HG02973 (cell line): Measurements from ENCODE around the gene RYR2.

Experiments
- ATAC-seq: cut with Tn5 transposase; IDR thresholded peaks from one replicate; pipeline ENCODE4 v1.9.1; 2021; ENCODE audit warnings: moderate library complexity; ENCODE audit not compliant: unreplicated experiment

The RYR2 gene

DNA sequence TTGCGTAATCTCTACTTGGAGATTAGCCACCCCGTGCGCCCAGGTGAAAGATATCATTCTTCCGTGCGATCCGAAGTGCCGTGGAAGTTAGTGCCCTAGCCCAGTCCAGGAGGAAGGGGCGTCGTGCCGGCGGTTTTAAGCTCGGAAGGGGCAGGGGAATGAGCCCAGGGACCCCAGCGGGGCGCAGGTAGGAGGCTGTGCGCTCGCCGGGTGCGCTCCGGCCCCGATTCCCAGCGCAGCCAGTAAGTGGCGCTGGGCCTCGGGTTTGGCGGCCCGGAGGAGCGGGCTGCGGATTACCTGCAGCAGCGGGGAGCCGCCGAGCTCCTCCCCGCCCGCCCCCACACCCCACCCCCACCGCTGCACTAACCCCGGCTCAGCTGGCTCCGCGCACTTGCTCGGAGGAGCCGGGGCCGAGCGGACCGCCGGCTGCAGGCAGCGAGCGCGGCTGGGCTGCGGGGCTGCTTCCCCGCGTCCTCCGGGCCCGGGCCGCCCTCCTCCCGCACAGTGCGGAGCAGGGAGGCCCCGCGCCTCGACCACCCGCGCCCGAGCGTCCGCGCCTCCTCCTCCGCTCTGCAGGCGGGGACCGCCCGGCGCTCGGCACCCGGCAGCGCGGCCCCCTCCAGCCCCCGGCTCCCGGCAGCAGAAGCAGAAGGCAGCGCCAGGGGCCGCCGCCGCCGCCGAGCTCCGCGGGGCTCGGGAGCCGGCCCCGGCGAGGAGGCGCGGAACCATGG lies at the start of gene RYR2:
TSS of gene RYR2 (plus strand) at position 390 of the 731 bp plus-strand sequence. CDS start at position 728, 338 bp downstream.
- no peak for ATAC-seq

DNA sequence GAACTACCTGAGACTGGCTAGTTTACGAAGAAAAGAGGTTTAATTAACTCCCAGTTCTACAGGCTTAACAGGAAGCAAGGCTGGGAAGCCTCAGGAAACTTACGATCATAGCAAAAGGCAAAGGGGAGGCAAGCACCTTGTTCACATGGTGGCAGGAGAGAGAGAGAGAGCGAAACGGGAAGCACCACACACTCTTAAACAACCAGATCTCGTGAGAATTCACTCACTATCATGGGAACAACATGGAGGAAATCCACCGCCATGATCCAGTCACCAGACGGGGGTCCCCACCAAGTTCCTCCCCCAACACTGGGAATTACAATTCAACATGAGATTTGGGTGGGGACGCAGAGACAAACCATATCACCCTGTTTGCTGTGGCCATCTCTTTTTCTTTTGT lies 49.5 kb upstream of the RYR2 start:
- ATAC-seq, result no peak

DNA sequence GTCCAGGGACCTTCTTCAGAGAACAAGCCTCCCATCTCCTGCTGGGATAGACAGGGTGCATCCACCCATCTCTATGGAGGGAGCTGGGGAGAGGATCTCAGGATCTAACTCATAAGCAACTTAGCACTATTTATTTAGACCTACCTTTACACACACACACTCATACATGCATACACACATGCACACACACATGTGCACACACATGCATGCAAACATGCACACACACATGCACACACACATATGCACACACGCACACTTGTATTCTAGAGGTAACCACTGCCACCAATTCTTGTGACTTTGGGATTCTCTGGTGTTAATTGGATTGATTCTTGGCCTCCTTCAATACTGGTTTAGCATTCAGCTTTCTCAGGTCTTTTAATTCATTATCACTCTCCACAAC lies 47.5 kb upstream of the RYR2 start:
- no peak for ATAC-seq

DNA sequence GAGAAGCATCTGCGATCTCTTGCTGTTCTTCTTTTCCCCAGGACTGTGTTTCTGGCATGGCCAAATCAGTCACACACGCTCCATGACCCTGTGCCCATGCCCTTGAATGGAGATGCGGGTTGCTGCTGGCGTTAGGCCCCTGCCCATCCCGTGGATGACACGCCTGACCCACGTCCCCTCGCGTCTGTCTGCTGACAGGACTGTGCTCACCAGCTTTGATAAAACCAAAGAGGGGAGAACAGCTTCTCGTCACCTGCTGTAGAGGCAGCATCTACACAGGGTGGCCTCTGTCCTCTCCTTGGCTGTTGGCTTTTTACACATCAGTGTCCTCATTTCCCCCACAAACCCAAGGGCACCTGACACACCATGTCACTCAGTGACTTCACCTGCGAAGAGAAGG lies 44.6 kb upstream of the RYR2 start:
- no peak for ATAC-seq

DNA sequence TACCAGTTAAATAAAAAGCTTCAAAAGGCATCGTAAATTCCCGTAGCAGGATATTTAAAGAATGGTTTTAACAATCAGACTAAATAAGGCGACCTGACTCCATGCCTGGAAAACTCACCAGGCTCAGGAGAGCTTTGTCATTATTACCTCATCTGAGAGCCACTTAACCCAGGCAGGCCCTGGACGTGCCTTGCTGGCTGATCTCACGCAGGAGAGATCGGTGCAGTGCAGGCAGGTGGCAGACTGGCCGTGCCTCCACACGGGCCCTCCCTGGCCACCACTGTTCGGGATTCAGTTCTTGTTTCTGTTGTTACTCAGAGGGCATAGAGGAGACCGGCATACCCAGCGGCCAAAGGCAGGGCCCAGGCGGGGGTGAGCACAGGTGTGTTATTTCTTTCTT lies 44.1 kb upstream of the RYR2 start:
- ATAC-seq, result no peak

DNA sequence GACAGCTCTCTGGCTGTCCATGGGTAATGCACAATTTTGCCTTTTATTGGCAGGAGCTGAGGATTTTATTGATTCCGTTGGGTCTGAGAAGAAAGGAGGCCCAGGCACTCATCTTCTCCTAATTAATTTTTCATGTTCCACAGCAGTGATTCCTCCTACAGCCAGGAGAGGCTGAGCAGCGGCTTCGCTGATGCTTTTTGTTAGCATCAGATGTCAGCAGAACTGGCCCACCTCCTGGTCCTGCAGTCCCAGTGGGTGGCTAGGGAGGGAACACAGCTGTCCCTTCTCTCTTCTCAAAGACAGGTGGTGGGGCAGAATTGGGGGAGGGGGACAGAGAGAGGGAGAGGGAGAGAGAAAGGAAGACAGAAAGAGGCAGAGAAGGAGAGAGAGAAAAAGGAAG lies 43.4 kb upstream of the RYR2 start:
- no peak for ATAC-seq

DNA sequence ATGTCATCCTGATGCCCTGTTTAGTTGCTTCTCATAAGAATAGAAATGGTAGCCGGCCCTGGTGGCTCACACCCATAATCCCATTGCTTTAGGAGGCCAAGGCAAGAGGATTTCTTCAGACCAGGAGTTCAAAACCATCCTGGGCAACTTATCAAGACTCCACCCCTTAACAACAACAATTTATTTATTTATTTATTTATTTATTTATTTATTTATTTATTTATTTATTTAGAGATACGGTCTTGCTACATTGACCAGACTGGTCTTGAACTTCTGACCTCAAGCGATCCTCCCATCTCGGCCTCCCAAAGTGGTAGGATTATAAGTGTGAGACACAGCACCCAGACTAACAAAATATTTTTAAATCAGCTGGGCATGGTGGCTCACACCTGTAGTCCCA lies 41.8 kb upstream of the RYR2 start:
- no peak for ATAC-seq

DNA sequence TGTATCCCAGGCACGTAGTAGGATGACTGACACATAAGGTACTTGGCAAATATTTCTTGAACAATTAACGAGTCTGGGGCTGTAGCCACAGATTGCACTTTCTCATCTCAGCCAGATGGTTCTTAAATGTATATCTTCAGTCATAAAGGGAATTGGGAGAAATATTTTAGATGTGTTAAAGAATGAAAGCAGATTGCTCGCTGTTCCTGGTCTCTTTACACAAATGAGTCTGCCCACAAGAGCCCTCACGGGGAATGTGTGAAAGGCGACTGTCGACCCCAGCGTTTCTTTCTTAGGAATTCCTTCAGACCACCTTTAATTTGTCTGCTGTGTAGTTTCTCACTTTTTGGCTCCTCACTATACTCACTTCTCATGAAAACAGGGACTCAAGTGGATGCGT lies 38.5 kb upstream of the RYR2 start:
- ATAC-seq, result no peak

DNA sequence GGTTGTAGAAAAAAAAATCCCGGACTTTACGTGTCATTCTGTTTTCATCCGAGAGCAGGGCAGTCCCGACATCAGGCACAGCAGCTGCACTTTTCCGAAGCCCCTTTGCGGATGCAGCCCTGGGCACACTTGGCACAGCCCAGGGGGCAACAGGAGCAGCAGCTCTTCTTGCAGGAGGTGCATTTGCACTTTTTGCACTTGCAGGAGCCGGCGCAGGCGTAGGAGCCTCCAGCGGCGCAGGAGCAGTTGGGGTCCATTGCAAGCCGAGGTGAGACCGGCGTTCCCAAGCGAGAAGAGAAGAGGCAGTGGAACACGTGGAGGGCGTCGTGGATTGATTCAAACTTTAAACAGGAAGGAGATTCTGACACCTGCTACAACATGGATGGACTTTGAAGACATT lies 37.9 kb upstream of the RYR2 start, which contains the start of gene MT1HL1:
TSS of gene MT1HL1 (minus strand) at position 326 of the 400 bp plus-strand sequence. CDS start at position 257, 69 bp downstream.
- ATAC-seq, result no peak

DNA sequence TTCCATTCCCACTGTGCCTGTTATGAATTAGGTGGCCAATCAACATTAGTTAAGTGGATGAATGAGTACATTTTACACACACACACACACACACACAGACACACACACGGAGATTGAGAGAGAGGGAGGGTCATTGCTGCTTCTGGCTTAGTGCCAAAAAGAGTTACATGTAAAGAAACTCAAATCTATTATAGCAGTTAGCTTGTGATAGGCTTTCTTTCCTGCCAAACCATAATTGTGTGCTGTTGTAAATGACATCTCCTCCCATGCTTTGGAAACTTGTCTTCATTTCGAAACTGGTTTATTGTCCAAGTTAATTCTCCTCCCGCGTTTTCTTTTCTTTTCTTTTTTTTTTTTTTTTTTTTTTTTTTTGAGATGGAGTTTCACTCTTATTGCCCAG lies 36.3 kb upstream of the RYR2 start:
- no peak for ATAC-seq

DNA sequence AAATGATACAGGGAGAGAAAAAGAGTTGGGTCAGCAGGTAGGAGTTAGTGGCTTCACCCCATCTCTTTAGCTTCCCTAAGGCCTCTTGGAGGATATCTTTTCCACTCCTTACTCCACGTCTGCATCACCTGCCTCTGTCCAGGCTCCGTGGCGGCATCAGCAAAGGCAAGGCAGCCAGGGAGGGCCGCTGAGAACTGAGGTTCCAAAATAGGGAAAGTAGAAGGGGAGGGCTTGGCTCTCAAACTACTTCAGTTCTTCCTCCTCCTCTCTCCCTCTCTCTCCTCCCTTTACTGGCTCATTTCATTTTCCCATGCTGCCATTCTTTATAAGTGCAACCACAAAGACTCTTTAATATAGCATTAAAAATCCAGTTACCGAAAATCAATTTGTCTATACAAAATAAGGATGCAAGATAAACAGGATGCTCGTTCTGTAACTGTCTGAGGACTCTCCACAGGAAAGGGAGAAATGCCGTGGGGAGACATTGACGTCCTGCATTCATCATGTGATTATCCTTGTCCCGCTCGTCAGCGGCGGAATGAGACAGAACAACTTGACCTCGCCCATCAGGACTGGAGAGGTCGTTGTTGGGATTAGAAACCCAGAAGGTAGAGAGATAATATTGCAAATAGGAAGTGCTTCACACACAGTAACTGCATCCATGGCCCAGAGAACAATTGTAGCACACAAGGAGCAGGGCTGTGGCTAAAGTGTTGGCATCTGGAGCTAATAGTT lies 34.7 kb upstream of the RYR2 start:
- ATAC-seq, result no peak

DNA sequence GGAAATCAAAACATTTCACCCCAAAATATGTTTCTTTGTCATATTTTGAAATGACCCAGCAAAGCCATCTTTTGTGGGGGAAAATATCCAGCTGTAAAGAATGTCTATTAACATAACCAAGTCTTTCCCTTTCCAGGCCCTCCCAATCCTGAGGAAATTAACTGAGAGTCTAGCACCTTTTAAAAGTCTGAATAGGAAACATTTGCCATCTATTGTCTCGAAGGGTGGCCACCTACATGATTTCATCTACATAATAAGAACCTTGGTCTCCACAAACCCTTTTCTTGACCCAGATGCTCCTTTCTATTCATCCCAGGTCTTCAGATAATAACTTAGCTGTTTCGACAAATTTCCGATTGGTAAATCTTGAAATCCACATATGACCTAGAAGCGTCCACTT lies 32.4 kb upstream of the RYR2 start:
- no peak for ATAC-seq

DNA sequence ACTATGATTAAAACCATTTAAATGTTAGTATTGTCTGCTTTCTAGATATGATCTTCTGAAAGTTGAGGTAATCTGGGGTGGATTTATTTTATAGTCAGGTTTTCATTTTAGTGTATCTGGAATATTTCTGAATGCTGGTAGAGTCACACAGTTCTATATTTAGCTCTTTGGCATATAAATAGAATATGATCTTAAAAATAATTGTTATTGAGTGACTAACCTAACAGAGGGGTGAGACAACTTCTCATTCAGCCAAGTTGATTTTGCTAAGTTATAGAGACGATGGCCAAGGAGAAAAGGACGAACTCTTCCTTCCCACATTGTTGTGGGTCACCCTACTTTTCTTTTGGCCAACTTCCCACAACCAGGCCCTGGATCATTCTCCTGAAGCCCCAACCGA lies 30.6 kb upstream of the RYR2 start:
- no peak for ATAC-seq

DNA sequence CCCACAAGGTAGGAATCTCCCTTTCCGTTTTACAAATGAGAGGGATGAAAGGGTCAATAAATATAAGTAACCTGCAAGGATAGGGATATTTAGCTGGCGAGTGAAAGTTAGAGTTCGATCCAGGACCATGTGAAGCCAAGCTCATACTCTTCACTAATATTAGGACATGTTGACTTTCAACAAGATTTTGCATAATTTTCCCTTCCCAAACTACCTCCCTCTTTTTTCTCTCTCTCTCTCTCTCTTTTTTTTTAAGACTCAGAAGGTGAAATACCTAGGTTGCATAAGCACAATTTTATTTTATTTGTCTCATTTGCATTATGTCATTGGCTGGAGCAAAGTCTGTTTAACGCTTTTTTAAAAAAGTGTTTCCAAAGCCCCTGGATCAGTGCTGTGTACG lies 29.6 kb upstream of the RYR2 start:
- ATAC-seq, result no peak

DNA sequence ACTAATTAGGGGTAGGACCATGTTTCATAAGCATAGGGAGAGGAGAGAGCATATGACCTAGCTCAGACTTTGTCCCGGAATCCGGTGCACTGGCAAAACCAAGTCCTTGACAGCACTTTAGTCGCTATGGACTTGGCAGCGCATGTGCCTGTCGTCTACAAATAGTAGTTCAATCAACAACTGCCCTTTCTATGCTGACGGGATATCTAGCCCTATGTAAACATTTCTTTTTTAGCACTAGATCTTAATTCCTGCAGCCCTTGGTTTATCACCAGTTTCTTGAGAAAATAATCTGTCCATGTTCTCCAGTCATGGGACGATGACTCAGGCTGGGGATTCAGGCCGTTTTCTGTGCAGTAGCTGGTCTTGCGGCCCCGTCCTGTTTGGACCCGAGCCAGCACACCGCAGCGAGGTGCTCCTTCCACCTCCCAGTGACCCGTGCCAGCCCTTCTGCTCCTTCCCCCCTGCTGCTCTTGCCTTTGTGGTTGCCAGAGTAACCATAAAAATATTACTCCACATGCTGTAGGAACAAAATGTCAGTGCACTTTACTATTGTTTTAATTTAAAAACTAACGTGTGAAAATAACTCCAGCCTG lies 29.1 kb upstream of the RYR2 start:
- ATAC-seq, result no peak

DNA sequence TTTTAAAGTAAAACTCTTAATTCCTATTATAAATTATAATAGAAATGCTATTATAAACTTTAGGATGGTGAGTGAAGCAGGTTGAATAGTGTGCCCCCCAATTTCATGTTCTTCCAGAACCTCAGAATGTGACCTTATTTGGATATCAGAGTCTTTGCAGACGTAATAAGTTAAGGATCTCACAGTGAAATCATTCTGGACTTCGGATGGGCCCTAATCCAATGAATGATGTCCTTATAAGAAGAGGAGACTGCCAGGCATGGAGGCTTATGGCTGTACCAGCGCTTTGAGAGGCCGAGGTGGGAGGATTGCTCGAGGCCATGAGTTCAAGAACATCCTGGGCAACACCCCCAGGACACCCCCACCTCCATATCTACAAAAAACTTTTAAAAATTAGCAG lies 28.4 kb upstream of the RYR2 start:
- ATAC-seq, result no peak

DNA sequence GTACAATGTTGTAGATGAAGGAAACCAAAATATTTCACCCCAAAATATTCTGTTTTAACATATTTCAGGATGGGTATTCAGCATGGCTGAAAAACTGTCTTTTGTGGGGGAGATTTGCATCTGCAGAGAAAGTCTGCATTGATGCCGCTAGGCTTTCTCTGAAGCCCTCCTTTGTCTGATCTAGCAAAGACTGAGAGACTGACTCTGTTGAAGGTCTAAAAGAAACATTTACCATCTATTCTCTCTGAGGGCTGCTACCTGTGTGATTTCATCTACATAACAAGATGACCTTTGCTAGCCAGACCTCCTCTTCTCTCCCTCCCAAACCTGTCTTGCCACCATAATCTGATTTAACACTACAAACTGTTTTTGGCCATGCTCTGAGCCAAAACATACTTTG lies 25.4 kb upstream of the RYR2 start:
- ATAC-seq, result no peak

DNA sequence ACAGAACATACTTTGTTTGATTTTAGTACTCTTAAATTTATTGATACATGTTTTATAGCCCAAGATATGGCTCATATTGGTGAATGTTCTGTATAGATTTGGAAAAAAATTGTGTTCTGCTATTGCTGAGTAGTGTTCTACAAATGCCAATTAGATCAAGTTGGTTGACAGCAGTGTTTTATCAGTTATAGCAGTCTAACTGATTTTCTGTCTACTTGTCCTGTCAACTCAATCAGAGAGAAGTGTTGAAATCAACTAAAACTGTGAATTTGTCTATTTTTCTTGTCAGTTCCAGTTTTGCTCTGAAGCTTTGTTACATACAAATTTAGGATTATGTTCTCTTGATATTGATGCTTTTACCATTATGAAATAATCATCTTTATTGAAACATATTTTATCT lies 23.1 kb upstream of the RYR2 start:
- ATAC-seq, result no peak

DNA sequence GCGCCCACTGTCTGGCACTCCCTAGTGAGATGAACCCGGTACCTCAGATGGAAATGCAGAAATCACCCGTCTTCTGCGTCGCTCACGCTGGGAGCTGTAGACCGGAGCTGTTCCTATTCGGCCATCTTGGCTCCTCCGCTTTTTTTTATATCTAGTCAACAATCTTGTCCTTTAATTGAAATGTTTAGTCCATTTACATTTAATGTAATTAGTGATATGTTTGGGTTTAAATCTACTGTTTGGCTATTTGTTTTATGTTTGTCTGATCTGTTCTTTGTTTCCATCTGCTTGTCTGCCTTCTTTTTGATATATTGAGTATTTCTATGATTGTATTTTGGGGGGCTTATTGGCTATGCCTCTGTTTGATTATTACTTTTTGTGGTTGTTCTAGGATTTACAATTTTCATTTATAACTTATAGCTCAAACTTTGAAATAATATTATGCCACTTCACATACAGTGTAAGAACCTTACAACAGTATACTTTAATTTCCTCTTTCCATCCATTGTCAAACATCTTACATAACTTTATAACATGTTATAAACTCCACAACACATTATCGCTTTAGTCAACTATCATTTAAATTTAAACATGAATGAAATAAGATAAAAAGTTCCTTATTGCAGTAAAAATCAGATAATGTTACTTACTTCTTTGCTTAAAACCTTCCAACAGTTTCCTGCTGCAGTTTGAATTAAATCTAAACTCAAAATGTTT lies 16.5 kb upstream of the RYR2 start:
- ATAC-seq, result no peak

DNA sequence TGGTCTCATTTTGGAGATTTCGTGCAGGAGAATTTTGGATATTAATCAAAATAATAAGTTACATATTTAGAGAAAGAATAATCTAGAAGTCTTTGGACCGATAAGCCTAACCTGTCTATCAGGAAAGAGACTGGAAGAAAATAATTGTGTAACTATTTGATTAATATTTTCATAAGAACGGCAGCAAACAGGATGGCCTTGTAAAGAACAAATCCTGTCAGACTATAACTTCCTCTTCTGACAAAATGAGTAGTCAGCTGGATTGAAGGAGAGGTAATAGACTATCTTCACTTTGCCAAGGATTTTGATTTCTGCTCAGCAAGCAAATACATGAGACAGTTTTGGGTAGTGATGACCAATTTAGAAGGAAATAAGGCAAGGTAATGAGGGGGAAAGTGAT lies 12.7 kb upstream of the RYR2 start:
- ATAC-seq, result no peak

DNA sequence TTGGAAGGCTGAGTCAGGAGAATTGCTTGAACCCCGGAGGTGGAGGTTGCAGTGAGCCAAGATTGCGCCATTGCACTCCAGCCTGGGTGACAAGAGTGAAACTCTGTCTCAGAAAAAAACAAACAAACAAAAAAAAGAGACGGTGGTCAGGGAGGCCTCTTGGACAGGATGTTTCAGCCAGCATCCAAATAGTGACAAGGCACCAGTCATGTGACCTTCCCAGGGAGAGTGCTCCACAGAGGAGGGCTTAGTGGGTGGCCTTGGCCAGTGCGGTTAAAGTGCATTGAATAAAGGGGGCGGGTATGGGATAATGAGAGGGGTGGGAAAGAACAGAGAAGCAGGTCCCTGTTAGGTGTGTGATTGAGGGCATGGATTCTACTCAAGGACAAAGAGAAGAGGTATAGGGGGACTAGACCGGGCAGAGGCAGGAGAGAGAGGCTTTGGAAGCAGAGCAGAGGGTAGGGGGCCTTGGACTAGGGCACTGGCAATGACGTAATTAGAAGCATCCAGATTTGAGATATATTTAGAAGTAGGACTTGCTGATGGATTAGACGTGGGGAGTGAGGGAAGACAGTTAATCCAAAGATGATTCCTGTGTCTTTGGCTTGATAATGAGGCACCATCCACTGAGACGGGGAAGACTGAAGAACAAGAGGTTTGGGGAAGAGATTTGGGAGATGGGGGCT lies 12.0 kb upstream of the RYR2 start:
- no peak for ATAC-seq
